OCI-LY7 (cell line): ENCODE data around the gene CDSN. TPM values are rescaled to one million over a fixed set of nuclear protein-coding genes. Genes with fewer than 3 reads are reported as not detected.

ENCODE experiments used
- BruUV-seq: library from RNA; stranded (reverse); fragments of 400-500 nt; replicated peaks from 2 replicates; lab custom pipeline; 2021; lab: Mats Ljungman, UMichigan
- CTCF ChIA-PET: fragments of 300-600 bp; sonication (Branson Sonifier 250); formaldehyde crosslinking; loops from one replicate; lab custom pipeline; 2022; ENCODE audit warnings: antibody characterized with exemption; ENCODE audit not compliant: unreplicated experiment; lab: Charles Lee
- POLR2A ChIA-PET: fragments of 300-600 bp; sonication (Branson Sonifier 250); formaldehyde crosslinking; loops from one replicate; lab custom pipeline; 2022; ENCODE audit warnings: antibody characterized with exemption; lab: Charles Lee
- DNase-seq: peaks from one replicate; pipeline ENCODE4 v3.0.0-alpha.2; 2015; ENCODE audit warnings: low spot score
- H2AFZ ChIP-seq: fragments of 200-600 bp; sonication (generic), shearing (Covaris generic); 2 replicates; pipeline ENCODE4 v1.6.1; 2014; ENCODE audit warnings: mild to moderate bottlenecking, antibody characterized with exemption, low read length, moderate library complexity
- H3K27ac ChIP-seq: fragments of 200-600 bp; sonication (generic); 2 replicates; pipeline ENCODE4 v1.5.1; 2014; ENCODE audit warnings: mixed run types, low read depth, mild to moderate bottlenecking, moderate library complexity, low read length, inconsistent platforms; ENCODE audit not compliant: poor library complexity, severe bottlenecking
- H3K36me3 ChIP-seq: fragments of 200-600 bp; sonication (generic); 2 replicates; pipeline ENCODE4 v1.6.1; 2014; ENCODE audit warnings: mild to moderate bottlenecking, antibody characterized with exemption, low read length, moderate library complexity, mixed read lengths; ENCODE audit not compliant: insufficient read depth
- H3K4me1 ChIP-seq: fragments of 200-600 bp; sonication (generic); 2 replicates; pipeline ENCODE4 v1.5.1; 2014; ENCODE audit warnings: mild to moderate bottlenecking, low read length; ENCODE audit not compliant: insufficient read depth, poor library complexity, severe bottlenecking
- H3K4me2 ChIP-seq: fragments of 200-600 bp; sonication (generic); 2 replicates; pipeline ENCODE4 v1.6.1; 2014; ENCODE audit warnings: mild to moderate bottlenecking, low read length
- H3K4me3 ChIP-seq: fragments of 200-600 bp; sonication (generic); 2 replicates; pipeline ENCODE4 v1.5.1; 2014; ENCODE audit warnings: mild to moderate bottlenecking, low read depth, low read length; ENCODE audit not compliant: poor library complexity, severe bottlenecking
- H3K79me2 ChIP-seq: fragments of 200-600 bp; sonication (generic); 2 replicates; pipeline ENCODE4 v1.6.1; 2016; ENCODE audit warnings: low read depth, mild to moderate bottlenecking, low read length, moderate library complexity, mixed read lengths; ENCODE audit not compliant: insufficient read depth
- H3K9me2 ChIP-seq: fragments of 200-600 bp; sonication (generic); 2 replicates; pipeline ENCODE4 v1.6.1; 2016; ENCODE audit warnings: mild to moderate bottlenecking, low read length, mixed read lengths; ENCODE audit not compliant: insufficient read depth
- H3K9me3 ChIP-seq: fragments of 200-600 bp; sonication (generic); 2 replicates; pipeline ENCODE4 v1.6.1; 2014; ENCODE audit warnings: mild to moderate bottlenecking, mixed run types, low read length, mixed read lengths
- H4K20me1 ChIP-seq: fragments of 200-600 bp; sonication (generic); 2 replicates; pipeline ENCODE4 v1.6.1; 2014; ENCODE audit warnings: mild to moderate bottlenecking, antibody characterized with exemption, low read length, moderate library complexity, mixed read lengths; ENCODE audit not compliant: insufficient read depth
- EZH2phosphoT487 ChIP-seq: fragments of 200-600 bp; sonication (generic); IDR thresholded peaks from 2 replicates; pipeline ENCODE4 v1.6.1; 2018; ENCODE audit warnings: low read depth, borderline replicate concordance, mild to moderate bottlenecking, mixed run types, antibody characterized with exemption, low read length, moderate library complexity, mixed read lengths
- intact Hi-C: fragments of 100-400 bp; cut with micrococcal nuclease; formaldehyde crosslinking; loops from one replicate; pipeline ENCODE4 v1.10.0; 2022; ENCODE audit not compliant: unreplicated experiment
- total RNA-seq, 2 experiments: library from RNA; depleted of rRNA in 1 of 2; stranded (reverse); fragments of >200 nt in 1 of 2; shearing (Covaris generic) in 1 of 2; gene quantifications; 2 replicates each; pipeline ENCODE4 v1.2.3, GENCODE V29; 2014 to 2022
- TF ChIP-seq, protein P1 (sequence below): fragments of 200-600 bp; sonication (generic); conservative IDR thresholded peaks from 2 replicates; pipeline ENCODE4 v1.5.1; 2014; ENCODE audit warnings: mild to moderate bottlenecking, antibody characterized with exemption, low read length, moderate library complexity, mixed read lengths

Gene CDSN
- total RNA-seq, 2 experiments from 2014 or later: not detected

DNA sequence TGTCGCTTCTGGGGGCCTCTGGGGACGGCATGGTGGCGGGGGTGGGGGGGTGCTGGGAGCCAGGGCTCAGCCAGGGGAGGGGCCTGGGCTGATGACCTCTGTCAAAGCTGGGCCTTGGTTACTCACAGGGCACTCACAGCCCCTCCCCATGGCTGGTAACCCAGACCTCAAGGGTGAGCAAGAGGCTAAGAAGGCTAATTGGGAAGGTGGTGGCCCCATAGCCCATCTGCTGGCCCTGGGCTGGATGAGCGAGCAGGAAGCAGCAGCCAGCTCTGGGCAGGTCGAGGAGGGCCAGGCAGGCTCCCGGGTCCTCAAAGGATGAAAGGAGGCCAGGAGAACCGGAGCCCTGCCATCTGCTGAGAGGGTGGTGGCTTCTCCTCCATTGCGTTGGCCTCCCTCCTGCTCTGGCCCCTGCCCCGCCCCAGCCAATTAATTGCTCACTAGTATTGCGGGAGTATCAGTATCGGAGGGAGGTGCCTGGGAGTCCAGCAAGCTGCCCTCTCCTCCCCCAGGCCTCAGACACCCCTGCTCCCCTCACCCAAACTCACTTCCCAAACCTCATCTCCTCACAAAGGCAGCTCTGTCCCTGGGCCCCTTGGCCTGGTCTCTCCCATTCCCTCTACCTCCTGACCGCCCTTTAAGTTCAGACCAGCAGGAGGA is 1.0 kb upstream of the CDSN start:
- Histone ChIP-seq H3K27ac (no peak overlapping the region), H3K9me2 (no peaks in the 10 kb centered on the region), H3K79me2 (no peaks in the 10 kb centered on the region), H3K4me1 (no peaks in the 10 kb centered on the region), H2AFZ (no peak overlapping the region), H3K9me3 (no peaks in the 10 kb centered on the region), H3K4me2 (no peak overlapping the region), H4K20me1 (no peaks in the 10 kb centered on the region), H3K36me3 (no peaks in the 10 kb centered on the region), H3K4me3 (no peak overlapping the region)
- intact Hi-C loops: no loop called here
- TF ChIP-seq, protein P1, sequence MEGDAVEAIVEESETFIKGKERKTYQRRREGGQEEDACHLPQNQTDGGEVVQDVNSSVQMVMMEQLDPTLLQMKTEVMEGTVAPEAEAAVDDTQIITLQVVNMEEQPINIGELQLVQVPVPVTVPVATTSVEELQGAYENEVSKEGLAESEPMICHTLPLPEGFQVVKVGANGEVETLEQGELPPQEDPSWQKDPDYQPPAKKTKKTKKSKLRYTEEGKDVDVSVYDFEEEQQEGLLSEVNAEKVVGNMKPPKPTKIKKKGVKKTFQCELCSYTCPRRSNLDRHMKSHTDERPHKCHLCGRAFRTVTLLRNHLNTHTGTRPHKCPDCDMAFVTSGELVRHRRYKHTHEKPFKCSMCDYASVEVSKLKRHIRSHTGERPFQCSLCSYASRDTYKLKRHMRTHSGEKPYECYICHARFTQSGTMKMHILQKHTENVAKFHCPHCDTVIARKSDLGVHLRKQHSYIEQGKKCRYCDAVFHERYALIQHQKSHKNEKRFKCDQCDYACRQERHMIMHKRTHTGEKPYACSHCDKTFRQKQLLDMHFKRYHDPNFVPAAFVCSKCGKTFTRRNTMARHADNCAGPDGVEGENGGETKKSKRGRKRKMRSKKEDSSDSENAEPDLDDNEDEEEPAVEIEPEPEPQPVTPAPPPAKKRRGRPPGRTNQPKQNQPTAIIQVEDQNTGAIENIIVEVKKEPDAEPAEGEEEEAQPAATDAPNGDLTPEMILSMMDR: no peak
- TF ChIP-seq EZH2phosphoT487: no peak
- no peak for DNase-seq
- BruUV-seq: no TSS peak
- POLR2A ChIA-PET: no interaction called here
- CTCF ChIA-PET: no interaction called here

DNA sequence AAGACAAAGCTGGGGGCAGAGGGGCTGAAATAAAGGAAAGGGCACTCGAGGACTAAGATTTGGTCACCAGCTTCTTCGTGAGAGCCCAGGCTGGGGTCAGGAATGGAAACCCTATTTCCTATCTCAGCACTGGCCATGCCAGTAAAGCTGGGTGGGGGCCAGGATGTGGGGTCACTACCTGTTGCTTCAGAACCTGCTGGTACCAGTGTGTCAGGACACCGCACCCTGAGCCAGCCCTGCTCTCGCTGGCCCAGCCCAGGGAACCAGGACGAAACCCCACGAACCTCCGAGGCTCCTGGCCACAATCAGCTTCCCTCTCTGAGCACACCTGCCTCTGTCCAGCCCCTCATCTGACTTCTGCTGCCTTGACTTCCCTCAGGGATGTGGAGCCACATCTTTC is 2.1 kb downstream of the CDSN start:
- no peak for DNase-seq
- BruUV-seq: no TSS peak
- no peak overlapping the region for H3K4me3 ChIP-seq
- TF ChIP-seq EZH2phosphoT487: no peak
- TF ChIP-seq, protein P1: no peak
- no peak overlapping the region for H3K4me2 ChIP-seq
- no peaks in the 10 kb centered on the region for H3K4me1 ChIP-seq
- no peak overlapping the region for H3K27ac ChIP-seq
- H3K79me2 ChIP-seq: no peaks in the 10 kb centered on the region
- H3K36me3 ChIP-seq: no peaks in the 10 kb centered on the region
- intact Hi-C loops: no loop called here
- H3K9me2 ChIP-seq: no peaks in the 10 kb centered on the region
- no peak overlapping the region for H2AFZ ChIP-seq
- no peaks in the 10 kb centered on the region for H3K9me3 ChIP-seq
- POLR2A ChIA-PET: no interaction called here
- no peaks in the 10 kb centered on the region for H4K20me1 ChIP-seq
- CTCF ChIA-PET: no interaction called here

DNA sequence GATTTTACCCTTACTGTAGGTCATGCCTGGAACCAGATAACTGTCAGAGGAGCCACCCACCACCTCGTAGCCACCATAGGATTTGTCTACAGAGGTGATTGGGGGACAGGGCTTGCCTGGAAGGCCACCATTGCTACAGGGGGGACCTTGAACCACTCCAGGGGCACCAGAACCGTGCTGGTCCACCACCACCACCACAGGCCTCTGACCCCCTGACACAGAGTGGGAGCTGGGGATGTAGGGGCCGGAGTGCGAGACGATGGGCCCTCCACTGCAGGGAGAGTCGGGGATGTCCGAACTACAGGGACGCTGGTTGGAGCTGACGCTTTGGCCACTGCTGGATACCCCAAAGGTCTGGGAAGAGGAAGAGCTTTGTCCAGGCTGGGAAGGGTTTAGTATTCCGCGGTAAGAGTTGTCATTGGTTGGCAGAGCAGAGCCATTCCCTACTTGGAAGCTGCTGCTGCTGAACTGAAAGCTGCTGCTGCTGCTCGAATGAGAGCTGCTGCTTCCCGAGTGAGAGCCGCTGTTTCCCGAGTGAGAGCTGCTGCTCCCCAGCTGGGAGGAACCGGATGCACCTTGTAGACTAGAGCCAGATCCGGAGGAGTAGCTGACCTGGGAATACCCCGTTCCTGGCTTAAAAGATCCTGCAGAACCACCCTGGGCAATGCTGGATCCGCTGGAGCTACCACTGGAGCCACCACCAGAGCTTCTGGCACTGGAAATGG is 3.4 kb downstream of the CDSN start:
- no peak overlapping the region for H2AFZ ChIP-seq
- no peaks in the 10 kb centered on the region for H3K9me3 ChIP-seq
- no TSS peak for BruUV-seq
- H4K20me1 ChIP-seq: no peaks in the 10 kb centered on the region
- DNase-seq: no peak
- no peak overlapping the region for H3K4me2 ChIP-seq
- no peaks in the 10 kb centered on the region for H3K4me1 ChIP-seq
- POLR2A ChIA-PET: no interaction called here
- no peaks in the 10 kb centered on the region for H3K9me2 ChIP-seq
- no peak overlapping the region for H3K27ac ChIP-seq
- TF ChIP-seq, protein P1: no peak
- TF ChIP-seq EZH2phosphoT487: no peak
- intact Hi-C loops: no loop called here
- no peaks in the 10 kb centered on the region for H3K79me2 ChIP-seq
- H3K4me3 ChIP-seq: no peak overlapping the region
- no peaks in the 10 kb centered on the region for H3K36me3 ChIP-seq
- CTCF ChIA-PET: no interaction called here
